ENCODE measurements around the gene HDHD5. TPM values are rescaled to one million over a fixed set of nuclear protein-coding genes. Genes with fewer than 3 reads are reported as not detected.

Gene HDHD5
- total and polyA plus RNA-seq, 10 of the 15 experiments (the other 5 are each of a cell fraction or from before 2014, with no cell fraction given): 1.7 to 68.0 (median 49.9) TPM

GRCh38 chr22:17114173-17114897 lies 44.7 kb downstream of the HDHD5 start:
- CTCF ChIA-PET: no interaction called here

More at GRCh38 chr22:17114173-17114897, 44.7 kb downstream of the HDHD5 start:
- intact Hi-C loops (cut with micrococcal nuclease; ENCODE audit: unreplicated experiment): no loop called here
- in situ Hi-C loops (cut with MboI): no loop called here
- FAIRE-seq (no peak), ATAC-seq (no peak), DNase-seq (ENCODE audit: low read depth, low spot score) (no peak)
- TF ChIP-seq ATF2 (IDR thresholded peaks at IDR 0.05; ENCODE audit: low read length) (no peak), PML (IDR thresholded peaks at IDR 0.05; ENCODE audit: low read length) (no peak), SMAD1 (IDR thresholded peaks at IDR 0.05; ENCODE audit: low read depth, partially characterized antibody) (no peak), RELA (IDR thresholded peaks at IDR 0.05; ENCODE audit: borderline replicate concordance, partially characterized antibody) (no peak), FOXM1 (IDR thresholded peaks at IDR 0.05; ENCODE audit: low read depth, low read length) (no peak), CBX5 (IDR thresholded peaks at IDR 0.05; ENCODE audit: low read depth) (no peak), IKZF2 (IDR thresholded peaks at IDR 0.05) (no peak), MLLT1 (IDR thresholded peaks at IDR 0.05) (no peak), WRNIP1 (IDR thresholded peaks at IDR 0.05; ENCODE audit: borderline replicate concordance, low read depth, low read length) (no peak), JUND (IDR thresholded peaks at IDR 0.05; ENCODE audit: low read depth, low read length) (no peak), ELK1 (IDR thresholded peaks at IDR 0.05; ENCODE audit: low read depth, low read length) (no peak), ATF7 (IDR thresholded peaks at IDR 0.05; ENCODE audit: low read depth) (no peak)
- H3K36me3 ChIP-seq (ENCODE audit: control insufficient read depth in 2 of 2, insufficient read depth in 2 of 2, low read length in 1 of 2): peaks cover 0 to 3% of the 10 kb centered on the region in 2 experiments; a peak in 3 of 4 replicates
- H3K9me3 ChIP-seq (replicated peaks; ENCODE audit: control insufficient read depth, insufficient read depth, low read length): no peaks in the 10 kb centered on the region
- SMC1A ChIA-PET (ENCODE audit: uncharacterized antibody, unreplicated experiment): no interaction called here
- RAD21 ChIA-PET (ENCODE audit: unreplicated experiment): no interaction called here
- H2AFZ ChIP-seq (ENCODE audit: control insufficient read depth, low read depth, low read length): no peak overlapping the region
- H3K27ac ChIP-seq (ENCODE audit: control insufficient read depth, insufficient read depth): no peak overlapping the region
- no peak overlapping the region for H3K4me3 ChIP-seq
- peaks cover 4% of the 10 kb centered on the region; the same call in 1 of the 2 replicates for H4K20me1 ChIP-seq (ENCODE audit: control insufficient read depth, insufficient read depth)
- H3K4me1 ChIP-seq (ENCODE audit: control insufficient read depth, insufficient read depth, low read length): peaks cover 18% of the 10 kb centered on the region
- H3K79me2 ChIP-seq (ENCODE audit: control insufficient read depth, insufficient read depth, low read length): no peaks in the 10 kb centered on the region
- POLR2A ChIA-PET: interaction anchor here (0.5 kb wide), 1 partner anchor 11 kb away, joined by 3 read pairs; no protein-coding TSS in a partner anchor
- no peaks in the 10 kb centered on the region for H3K27me3 ChIP-seq (replicated peaks in 1 of 2; ENCODE audit: control insufficient read depth in 2 of 2, insufficient read depth in 2 of 2, low read length in 1 of 2)
- H3K9ac ChIP-seq (ENCODE audit: control insufficient read depth, insufficient read depth, low read length): no peak overlapping the region
- whole genome bisulfite sequencing (ENCODE audit: insufficient coverage, insufficient replicate concordance, low lambda C conversion rate, missing lambda C conversion rate): 52% methylated on average over 13 of the region's 13 CpGs
- BruUV-seq (replicated peaks): no TSS peak
- H3K4me2 ChIP-seq (ENCODE audit: control insufficient read depth, insufficient read depth): no peak overlapping the region
